CD4-positive, alpha-beta T cell treated with Interleukin-10 for 1 hour (primary cell): ENCODE results near the gene RBM47.
"Not testable (repeated sequence)": the region's sequence is repeated elsewhere in the genome, so short reads cannot be mapped to it uniquely, and the experiment has no call there.

ENCODE experiments used
- DNase-seq: peaks from one replicate; pipeline ENCODE4 v3.0.0-alpha.2; 2020

RBM47 gene

DNA sequence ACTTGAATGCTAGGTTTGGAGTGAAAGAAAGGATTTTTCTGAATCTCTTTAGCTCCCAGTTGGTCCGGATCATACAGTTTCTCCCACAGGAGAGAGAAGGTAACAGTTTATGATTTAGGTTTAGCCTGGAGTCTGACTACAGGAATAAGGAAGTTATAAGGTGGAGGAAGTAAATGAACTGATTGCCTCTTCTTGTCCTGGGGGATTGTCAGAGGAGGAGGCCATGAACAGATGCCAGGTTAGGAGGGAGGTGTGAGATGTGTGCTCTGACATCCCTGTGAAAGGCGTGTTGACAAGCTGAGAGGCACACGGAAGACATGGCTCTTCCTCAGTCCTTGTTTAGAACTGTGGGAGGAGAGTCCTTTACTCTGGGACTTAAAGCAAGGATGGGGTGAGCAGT lies 230.1 kb downstream of the RBM47 start:
- DNase-seq, result no peak

- no peak for DNase-seq
Observed at GRCh38 chr4:40395908-40396793, 233.5 kb downstream of the RBM47 start.

GRCh38 chr4:40395166-40395900 lies 234.3 kb downstream of the RBM47 start:
- DNase-seq, result no peak

- DNase-seq, result no peak
Observed at GRCh38 chr4:40394236-40394635, 235.4 kb downstream of the RBM47 start.

DNA sequence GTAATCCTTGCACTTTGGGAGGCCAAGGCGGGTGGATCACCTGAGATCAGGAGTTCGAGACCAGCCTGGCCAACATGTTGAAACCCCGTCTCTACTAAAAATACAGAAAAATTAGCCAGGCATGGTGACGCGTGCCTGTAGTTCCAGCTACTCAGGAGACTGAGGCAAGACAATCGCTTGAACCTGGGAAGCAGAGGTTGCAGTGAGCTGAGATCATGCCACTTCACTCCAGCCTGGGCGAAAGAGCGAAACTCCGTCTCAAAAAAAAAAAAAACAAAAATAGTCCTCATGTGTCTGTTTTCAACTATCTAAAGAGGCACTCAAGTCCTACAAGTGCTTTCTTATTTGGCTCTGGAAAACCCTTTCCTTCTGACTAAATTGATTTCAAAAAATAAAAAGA lies 237.4 kb downstream of the RBM47 start:
- not testable (repeated sequence) for DNase-seq

DNA sequence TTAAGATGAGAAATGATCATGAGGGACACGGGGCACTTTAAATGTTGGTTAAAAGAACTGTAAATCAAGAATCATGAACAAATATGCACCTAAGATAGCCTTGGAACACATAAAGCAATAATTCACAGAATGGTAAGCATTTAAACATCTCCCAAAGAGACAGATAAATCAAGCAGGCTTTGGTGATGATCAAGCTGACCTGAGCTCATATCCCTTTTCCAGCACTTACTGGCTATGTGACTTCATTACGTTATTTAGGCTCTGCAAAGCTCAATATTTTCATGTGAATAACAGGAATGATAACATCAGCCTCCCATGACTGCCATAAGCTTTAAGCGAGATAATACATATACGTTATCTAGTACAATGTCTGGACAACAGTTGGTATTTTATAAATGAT lies 239.7 kb downstream of the RBM47 start:
- DNase-seq, result no peak

- DNase-seq, result no peak
Observed at GRCh38 chr4:40388239-40388638, 241.4 kb downstream of the RBM47 start.

DNA sequence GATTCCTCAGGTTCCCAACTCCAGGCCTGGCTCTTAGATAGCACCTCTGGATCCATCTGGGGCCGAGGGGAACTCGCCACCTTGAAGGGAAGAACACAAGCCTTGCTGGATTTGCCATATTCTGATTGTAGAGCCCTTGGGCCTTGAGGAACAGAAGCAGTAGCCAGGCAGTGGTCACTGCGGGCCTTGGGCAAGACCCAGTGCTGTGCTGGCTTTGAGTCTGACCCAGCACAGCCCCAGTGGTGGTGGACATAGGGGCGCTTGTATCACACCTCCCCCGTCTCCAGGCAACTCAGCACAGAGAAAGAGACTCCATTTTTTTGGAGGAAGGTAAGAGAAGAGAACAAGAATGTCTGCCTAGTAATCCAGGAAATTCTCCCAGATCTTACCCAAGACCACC lies 249.0 kb downstream of the RBM47 start:
- DNase-seq, result no peak

- no peak for DNase-seq
Observed at GRCh38 chr4:40379248-40379647, 250.4 kb downstream of the RBM47 start.

GRCh38 chr4:40378619-40379018 lies 251.0 kb downstream of the RBM47 start:
- DNase-seq, result no peak

- DNase-seq, result no peak
Observed at GRCh38 chr4:40377512-40378365, 251.9 kb downstream of the RBM47 start.

GRCh38 chr4:40375620-40376019 lies 254.0 kb downstream of the RBM47 start:
- no peak for DNase-seq

- no peak for DNase-seq
Observed at GRCh38 chr4:40375095-40375494, 254.6 kb downstream of the RBM47 start.

DNA sequence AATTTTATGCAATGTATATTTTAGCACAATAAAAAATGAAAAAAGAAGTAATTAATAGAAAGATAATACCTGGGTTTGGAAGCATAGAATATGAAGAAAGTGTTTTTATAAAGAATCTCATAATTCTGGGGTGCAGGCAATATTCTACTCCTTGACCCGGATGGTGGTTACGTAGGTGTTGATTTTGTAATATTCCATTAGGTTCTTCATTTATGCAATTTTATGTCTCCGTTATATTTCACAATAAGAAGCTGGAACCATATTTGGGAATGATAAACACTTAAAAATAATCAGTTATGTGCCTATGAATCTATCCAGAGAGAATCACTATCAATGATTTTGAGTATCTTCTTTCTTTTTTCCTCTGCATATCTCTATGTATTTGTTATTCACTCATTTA lies 256.0 kb downstream of the RBM47 start:
- DNase-seq, result no peak
